Mesenteric fat pad (tissue), 1 donor: ENCODE data around the gene QARS1. TPM values are rescaled to one million over a fixed set of nuclear protein-coding genes. Genes with fewer than 3 reads are reported as not detected.

ENCODE experiments used
- DNase-seq: peaks from one replicate; pipeline ENCODE4 v3.0.0-alpha.2; 2020; ENCODE audit warnings: low spot score
- long read RNA-seq: library from polyadenylated mRNA; unstranded; transcript quantifications from one replicate; pipeline ENCODE4 v2.0.0, GENCODE V29; 2020
- total RNA-seq: library from RNA; stranded (reverse); fragmentation: NEBNext Ultra II Directional; extraction: Animal tissue kit (Norgen Biotek cat#: 25700); gene quantifications from one replicate; pipeline ENCODE4 v1.2.1, GENCODE V29; 2021
- donor health status: DM: yes; HTN: yes; CAD: no.

Gene QARS1
- total RNA-seq = 167 TPM
- long read RNA-seq, transcript QARS-209 (23 exons, 2,362 nt) = minor isoform, 13 of 297 reads
- long read RNA-seq, transcript QARS-201 (24 exons, 2,827 nt) = major isoform, 208 of 297 reads
- long read RNA-seq, partial matches to known transcripts = 33 of 297 reads
- long read RNA-seq, other reads (novel, unspliced or antisense) = 41 of 297 reads

DNA sequence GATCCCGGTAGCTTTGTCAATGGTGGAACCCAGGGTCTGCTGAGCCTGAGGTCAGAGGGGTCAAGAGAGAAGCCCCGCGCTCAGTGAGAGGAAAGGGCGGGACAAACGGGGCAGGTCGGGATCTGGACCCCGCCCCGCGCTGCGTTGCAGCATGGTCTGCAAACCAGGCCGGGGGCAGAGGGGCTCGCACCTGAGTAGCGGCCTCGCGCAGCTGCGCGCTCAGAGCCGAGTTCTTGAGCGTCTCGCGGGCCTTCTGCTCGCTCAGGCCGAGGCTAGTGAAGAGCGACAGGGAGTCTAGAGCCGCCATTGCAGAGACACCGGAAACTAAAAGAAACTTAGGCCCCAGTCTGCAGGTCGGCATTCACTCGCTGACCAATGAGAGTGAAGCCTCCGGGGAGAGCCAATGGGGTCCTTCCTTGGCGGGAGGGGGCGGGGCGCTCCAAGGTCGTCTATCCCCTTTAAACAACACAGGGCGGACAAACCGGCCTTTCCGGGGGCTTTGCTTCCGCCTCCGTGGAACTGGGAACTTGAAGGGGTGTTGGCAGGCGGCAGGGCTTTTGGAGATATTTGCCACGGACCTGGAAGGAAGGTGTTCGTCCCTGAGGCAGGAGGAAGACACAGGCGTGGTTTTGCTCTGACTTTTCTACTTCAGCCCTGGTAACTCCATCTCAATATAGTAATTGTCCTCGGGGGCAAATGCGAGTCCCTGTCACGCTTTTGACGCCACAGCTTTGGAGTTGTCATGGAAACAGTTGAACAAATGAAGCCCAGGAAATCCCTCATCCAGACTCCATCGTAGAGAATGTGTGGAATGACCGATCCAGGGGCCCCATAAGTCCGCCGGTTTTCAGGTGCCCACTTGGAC, at the start of gene QARS1:
Gene QARS1 (minus strand): TSS at position 331 of the 865 bp plus-strand sequence. CDS start 24 bp downstream, at position 307.
- DNase-seq = peak; percentile 97

DNA sequence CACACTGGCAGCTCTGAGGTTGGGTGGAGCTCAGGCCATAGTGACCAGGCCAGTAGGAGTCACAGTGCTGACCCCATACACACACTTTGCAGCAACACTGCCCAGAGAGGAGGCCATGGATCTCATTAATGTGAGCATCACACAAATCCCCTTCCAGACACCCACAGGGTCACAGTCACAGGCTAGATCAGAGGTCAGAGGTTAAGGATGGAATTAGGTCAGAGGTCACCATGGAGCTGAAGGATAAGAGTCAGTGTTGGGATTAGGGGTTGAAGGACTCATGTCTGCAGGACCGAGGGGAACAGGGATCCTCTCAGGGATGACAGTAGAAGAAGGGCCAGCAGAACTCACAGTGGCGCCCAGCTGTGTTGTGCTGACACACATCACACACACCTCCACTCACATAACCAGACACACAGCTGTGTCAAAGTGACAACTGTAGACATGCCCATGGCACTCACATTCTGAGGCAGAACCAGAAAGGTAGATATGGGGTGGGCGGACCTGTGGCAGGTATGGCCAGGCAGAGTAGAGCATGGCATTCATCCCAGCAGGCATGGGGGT, 48.9 kb upstream of the QARS1 start:
- no peak for DNase-seq

DNA sequence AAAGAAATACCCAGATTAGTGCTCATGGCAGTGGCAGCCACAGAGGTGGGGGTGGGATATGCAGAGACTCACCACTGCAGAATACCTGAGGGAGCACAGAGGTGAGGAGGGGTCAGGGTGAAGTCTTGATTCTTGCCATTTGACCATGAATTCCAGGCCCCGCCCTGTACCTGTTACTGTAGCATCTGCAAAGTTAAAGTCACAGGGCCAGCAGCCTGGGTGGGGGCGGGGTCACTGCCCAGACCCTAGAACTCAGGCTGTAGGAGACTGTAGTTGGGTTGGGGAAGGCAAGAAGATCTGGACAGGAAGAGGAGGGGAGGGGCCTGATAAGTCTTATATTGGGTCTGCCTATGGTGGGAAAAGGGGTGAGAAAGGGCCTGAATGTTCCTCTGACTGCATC, 47.1 kb upstream of the QARS1 start:
- DNase-seq = no peak

DNA sequence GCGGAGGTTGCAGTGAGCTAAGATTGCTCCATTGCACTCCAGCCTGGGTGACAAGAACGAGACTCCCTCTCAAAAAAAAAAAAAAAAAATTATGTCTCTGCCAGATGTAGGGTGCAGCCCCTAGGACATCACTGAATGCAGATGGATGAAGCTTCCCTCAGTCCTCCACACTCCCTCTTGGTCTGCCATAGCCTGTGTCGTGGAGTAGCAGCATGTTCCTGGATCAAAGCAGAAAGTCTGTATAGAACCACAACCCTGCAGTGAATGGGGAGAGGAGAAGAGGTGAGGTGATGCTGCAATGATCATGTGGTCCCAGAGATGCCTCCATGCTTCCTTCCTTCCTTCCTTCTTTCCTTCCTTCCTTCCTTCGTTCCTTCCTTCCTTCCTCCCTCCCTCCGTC, 43.6 kb upstream of the QARS1 start:
- DNase-seq = no peak

DNA sequence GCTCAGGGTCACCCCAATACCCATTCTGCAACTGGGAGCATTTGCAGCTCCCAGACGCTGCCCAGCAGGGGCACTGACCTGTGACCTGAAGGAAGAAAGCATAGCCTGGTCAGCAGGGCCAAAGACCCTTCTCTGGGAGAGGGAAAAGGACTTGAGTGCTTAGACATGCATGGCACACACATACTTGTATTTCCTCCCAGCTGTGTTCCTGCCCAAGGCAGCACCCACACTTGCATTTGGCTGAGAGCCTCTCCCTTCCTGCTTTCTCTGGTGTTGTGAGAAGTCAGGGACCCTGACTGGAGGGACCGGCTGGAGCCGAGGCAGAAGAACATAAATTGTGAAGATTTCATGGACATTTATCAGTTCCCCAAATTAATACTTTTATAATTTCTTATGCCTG, 35.5 kb upstream of the QARS1 start:
- no peak for DNase-seq

DNA sequence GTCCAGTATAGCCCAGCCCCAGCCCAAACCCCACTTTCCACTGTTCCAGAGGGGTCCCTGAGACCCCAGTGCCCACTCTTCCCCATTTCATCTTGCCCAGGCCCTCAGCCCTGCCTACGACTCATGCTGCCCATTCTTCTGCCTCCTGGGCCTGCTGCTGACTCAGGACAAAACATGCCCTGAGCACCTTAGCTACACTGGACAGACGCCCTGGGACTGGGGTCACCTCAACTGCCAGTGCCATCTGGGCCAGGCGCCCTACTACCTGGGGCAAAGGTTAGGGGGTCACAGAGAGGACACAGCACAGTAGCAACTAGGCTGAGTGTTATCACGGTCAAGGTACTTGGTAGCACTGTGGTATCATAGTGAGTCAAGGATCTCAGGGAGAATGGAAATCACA, 30.9 kb upstream of the QARS1 start:
- no peak for DNase-seq

DNA sequence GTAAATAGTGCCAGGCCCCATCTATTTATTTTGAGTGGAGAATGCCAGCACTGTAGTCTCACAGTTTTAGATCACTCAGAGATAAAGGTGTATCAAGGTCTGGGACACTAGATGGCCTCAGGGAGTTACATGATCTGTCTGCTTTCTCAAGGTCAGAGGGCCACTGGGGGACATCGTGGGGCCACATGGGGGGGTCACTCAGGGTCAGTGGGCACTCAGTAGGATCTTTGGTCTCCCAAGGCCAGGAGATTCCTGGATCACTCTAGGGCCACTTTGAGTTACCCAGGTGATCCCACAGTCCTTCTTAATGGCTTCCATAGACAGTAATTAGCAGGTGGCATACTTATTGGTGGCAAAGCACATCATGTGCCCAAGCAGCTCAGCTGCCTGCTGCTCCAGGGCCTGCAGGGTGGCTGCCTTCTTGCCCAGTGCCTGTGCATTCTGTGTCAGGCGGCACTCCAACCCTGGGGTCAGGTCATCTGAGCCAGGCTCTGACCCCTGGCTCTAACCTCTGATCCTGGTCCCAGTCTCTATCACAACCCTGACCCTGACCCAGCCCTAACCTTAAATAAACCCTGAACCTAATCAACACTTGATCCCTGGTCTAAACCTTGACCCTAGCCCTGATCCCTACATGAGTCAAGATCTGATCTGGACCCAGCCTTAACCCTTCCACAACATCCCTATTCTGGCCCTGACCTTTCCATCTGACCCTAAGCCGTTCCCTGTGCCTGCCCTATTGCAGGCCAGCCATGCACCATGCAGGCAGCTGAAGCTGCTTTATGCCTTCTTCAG, 30.1 kb upstream of the QARS1 start:
- DNase-seq = no peak

DNA sequence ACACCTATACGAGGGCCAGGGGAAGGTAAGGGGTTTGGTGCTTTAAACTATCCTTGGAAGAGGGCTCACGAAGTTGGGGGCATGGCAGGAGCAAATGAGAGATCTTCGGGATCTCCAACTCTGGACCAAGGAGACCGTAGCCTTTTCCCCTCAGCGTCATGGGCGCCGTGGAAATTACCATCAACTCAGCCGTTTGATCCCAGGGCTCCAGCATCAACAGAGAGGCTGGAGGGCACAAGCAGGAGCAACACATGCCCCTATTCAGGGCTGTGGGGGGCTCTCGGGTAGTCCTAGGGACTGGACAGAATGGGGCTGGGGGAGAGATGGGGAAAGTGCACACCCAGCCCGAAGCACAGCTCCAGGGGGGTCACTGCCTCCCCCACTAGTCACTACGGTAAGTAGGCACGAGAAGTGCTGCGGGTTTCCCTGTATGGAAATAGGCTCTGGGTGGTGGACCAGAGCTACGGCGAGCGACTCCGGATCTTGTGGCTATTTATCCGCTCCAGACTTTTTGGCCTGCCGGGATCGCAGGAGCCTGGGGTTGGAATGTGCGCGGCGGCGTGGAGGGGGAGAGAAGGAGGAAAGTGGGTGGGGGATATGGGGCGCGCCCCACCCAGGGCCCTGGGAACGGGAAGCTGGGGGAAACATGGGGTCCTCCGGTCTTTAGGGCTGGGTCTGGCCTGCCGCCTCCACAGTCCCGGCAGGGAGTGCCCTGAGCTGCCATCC, 28.8 kb upstream of the QARS1 start:
- DNase-seq = no peak

DNA sequence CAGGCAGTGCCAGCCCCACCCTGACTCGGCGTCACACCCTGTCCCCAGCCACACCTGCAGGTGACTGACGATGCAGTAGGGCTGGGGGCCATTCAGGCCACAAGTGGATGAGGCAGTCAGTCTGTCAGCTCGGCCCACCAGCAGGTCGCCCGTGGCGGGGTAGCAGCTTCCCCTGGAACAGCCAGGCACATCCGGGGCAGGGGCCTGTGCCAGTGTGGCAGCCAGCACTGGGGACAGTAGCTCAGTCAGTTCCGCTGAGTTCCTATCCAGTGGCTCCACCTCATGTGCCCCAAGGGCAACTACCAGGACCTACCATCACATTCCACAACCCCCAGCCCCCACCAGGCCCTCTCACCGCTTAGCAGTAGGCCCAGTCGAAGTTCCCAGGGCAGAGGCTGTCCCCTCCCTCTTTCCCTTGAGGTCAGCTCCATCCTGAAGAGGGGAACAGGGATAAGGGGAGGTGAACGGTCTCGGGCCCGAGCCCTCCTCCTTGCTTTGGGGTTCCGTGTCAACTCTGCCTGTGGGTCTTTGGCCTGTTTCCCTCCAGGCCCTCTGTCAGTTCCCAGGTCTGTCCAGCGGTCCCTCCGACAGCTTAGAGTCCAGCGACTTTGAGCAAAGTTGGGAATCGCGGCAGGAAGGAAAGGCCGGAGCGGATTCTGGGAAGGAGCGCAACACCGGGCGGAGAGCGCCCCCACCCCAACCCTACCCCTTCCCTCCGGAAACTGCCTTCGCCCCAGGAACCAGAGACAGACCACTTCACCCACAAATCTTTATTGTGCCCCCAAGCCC, 28.1 kb upstream of the QARS1 start, which contains the start of gene LAMB2:
Gene LAMB2 (minus strand): TSS at position 614 of the 789 bp plus-strand sequence. CDS start 183 bp downstream, at position 431.
- DNase-seq = no peak

DNA sequence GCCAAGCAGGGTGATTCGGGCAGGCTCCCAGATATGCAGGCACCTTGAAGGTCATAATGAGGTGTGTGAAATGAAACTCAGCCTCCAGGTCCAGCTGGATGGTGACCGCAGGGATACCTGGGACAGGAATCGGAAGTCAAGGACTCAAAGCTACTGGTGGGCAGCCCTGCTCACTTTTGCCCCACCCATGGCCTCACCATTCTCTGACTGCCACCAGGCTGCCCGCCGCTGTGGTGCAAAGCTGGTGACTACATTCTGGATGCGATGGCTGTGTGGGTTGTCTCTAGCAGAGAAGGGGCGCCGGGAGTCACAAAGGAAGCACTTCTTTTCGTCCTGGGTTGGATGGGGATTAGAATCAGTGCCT, 27.5 kb upstream of the QARS1 start:
- no peak for DNase-seq

DNA sequence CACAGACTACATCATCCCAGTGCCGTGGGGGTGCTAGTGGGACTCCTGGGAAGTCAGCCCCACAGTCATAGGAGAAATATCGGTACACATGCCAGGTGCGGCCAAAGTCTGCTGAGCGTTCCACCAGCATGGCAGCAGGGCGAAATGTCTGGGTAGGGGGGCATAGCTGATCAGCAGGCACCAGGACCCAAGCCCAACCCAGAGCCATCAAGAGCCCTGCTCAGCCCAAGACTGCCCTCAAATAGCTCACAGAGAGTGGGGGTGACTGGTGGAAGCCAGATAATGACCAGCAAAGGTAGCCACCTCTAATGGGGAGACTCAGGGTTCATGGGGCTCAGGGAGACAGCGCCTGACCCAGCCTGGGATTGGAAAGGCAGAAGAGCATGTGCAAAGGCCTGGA, 27.0 kb upstream of the QARS1 start:
- DNase-seq = no peak

DNA sequence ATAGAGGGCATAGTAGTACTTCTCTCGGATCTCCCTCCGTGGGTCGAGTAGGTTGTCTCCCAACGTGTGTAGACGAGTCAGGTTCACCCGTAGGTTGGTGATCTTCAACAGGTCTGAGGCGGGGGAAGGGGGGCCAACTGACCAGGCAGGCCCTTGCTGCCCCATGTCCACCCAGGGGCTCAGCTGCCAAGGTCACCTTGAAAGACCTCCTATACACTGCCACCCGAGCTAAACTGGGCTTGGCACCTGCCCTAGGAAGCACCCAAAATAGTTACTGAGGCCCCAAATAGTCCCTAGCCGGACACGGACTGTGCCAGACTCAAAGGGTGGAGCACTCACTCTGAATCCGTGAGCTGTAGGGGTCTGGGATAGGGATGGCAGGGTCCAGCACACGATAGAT, 26.5 kb upstream of the QARS1 start:
- no peak for DNase-seq

DNA sequence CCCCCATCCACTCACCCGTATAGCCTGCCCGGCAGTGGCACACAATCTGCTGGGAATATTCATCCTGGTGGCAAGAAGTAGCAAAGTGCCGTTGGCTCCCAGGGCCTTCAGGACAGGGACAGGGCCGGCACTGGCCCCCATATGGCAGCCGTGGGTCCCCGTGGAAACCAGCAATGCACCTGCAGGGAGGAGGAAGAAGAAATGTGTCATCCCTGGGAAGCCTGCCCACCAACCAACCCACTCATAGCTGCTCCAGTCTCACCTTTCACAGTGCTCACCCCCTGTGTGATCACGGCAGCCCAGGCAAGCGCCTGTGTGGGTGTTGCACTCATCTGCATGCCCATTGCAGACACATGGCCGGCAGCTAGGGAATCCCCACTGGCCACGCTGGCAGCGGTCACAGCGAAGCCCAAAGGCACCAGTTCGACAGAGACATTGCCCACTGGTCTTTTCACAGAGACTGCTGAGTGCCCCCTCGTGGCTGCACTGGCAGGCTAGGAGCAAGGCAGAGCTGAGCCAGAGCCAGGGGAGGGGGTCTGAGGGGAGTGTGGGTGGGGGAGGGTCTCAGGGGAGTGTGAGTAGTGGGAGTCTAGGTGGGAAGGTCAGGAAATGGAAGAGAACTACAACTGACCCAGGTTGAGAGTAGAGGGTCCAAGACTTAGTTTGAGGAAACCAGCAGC, 20.6 kb upstream of the QARS1 start:
- no peak for DNase-seq

DNA sequence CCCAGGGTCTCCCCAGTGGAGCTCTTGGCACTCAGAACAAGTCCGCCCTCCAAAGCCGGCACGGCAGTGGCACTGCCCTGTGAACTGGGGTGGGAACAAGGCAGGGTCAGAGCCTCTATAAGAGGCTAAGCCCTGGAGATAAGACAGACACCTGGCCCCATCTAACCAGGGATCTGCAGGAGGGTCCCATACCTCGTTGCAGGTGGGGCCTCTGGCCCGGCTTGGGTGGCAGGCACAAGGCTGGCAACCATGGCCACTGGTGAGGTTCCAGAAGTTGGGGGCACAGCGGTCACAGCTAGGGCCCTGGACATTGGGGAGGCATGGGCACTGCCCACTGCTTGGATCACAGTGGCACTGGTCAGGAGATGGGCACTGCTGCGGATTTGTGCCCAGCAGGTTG, 19.6 kb upstream of the QARS1 start:
- DNase-seq = no peak

DNA sequence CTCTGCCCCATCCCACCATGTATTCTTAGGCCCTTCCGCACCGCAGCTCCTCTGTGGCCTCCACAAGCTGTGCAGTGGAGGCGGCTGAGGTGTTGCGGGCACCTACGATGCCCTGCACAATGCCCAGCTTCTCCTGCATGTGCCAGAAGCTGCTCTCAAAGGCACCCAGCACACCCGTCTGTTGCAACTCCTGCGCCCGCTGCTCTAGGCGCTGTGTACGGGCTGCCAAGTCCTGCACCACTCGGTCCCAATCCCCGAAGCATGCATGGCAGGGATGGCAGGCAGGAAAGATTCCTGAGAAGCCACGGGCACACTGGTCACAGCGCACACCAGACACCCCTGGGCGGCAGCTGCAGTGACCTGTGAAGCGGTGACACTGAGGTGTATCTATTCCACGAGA, 19.1 kb upstream of the QARS1 start:
- no peak for DNase-seq

DNA sequence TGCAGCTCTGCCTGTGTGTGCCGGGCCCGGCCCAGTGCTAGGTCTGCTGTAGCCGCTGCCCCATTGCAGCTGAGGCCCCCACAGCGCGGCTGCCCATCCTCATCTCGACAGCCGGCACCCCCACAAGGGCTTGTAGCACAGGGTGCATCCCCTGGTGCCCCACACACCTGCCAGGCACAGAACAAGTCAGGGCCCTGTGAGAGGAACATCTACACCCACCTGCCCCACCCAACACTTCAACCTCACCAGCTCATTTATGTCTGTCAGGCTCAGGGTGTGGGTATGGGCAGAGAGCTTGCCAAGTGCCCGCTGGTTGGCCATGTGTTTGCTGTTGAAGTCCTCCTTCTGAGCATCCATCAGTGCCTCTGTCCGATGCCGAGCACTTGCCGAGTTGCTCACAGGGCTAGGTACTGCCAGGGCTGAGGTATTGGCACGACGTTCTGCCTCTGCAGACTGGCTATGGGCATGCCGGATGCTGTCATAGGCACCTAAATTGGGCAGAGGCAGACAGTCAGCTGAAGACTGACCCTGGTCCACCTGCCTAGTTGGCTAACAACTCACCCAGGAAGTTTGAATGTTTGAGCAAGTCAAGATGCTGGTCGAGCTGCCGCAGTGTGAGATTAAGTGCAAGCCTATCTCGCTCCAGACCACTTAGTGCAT, 18.5 kb upstream of the QARS1 start:
- no peak for DNase-seq

DNA sequence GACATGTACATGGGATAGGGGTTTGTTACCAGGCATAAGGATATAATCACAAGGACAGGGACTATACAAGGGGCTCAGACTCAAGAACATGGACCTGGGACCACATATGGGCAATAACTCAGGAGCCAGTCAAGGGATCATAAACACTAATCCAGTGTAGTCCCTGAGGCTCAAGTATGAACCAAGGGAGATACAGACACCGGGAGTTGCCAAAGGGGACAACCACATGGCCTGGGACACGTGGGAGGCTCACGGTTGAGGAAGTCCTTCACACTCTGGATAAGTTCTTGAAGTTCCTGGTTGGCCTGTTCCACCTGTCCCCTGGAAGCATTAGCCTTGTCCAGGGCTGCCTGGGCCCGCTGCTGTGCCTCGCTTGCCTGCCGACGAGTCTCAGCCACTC, 17.9 kb upstream of the QARS1 start:
- DNase-seq = no peak

DNA sequence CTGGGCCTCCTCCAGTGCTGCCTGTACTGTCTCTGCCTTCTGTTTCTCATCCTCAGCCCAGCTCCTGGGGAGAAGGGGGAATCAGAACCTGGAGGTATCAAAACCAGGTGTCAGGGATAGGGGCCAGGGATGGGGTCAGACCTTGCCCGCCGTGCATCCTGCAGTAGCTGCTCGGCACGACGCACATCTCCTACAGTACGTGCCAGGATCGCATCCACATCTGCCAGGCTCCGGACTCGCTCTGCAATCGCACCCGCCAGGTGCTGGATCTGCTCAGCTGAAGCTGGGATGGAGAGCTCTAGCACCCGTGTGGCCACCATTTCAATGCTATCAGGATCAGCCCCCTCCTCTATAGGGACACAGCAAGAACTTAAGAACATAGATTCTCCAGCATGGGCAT, 17.5 kb upstream of the QARS1 start:
- DNase-seq = no peak

DNA sequence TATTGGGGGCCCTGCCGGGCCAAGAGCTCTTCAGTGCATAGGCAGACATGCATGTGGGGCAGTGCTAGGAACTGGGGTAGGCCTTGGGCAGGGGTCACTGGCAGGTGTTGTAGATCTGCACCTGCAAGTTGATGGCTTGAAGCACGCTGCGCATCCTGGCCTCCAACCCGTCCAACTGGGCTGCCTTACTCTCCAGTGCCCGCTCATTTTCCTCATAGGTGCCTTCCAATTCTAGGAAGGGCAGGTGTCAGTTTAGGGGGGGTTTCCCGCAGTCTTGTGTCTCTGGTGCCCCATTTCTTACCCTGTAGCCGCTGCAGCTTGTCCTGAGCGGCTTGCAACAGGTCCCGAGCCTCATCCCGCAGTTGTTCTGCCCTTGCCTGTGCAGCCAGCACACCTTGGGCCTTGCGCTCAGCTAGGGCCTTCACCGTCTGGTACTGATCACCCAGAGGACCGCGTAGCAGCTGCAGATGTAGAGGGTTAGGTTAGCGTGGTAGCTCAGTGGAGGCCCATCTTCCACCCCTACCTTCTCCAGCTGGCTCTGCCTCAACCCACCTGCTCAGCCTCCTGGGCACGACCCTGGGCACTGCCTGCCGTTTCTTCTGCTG, 16.7 kb upstream of the QARS1 start:
- no peak for DNase-seq
